Skin epidermis (tissue), 12 donors: ENCODE data around the gene PKP3.
"Not testable (repeated sequence)": the region's sequence is repeated elsewhere in the genome, so short reads cannot be mapped to it uniquely, and the experiment has no call there.

Experiments
- H3K27ac ChIP-seq, 21 experiments: fragments of 200-600 bp; sonication (generic) in 11 of 21; one replicate each; pipeline ENCODE4 v1.5.0; 2020; ENCODE audit warnings: mild to moderate bottlenecking in 3 of 21, inconsistent platforms in 2 of 21, moderate library complexity in 2 of 21
- H3K4me3 ChIP-seq, 7 experiments: fragments of 200-600 bp; sonication (generic) in 2 of 7; one replicate each; pipeline ENCODE4 v1.5.0; 2020; ENCODE audit warnings: inconsistent platforms in 2 of 7, mild to moderate bottlenecking in 2 of 7, moderate library complexity in 1 of 7

PKP3 gene

GRCh38 chr11:405954-406795, 12.2 kb downstream of the PKP3 start:
- Histone ChIP-seq H3K4me3 (peak overlapping the region; percentile 31 to 51 (median 43)), H3K27ac (peak overlapping the region in 17 of 21 experiments; percentile 34 to 83 (median 70))

GRCh38 chr11:406796-407650, 13.0 kb downstream of the PKP3 start:
- Histone ChIP-seq H3K4me3 (peak overlapping the region; percentile 31 to 51 (median 43)), H3K27ac (peak overlapping the region in 17 of 21 experiments; percentile 34 to 83 (median 70))

GRCh38 chr11:407651-408123, 13.7 kb downstream of the PKP3 start:
- peak overlapping the region in 8 of 21 experiments; percentile 19 to 67 (median 34) for H3K27ac ChIP-seq
- no peak overlapping the region for H3K4me3 ChIP-seq

DNA sequence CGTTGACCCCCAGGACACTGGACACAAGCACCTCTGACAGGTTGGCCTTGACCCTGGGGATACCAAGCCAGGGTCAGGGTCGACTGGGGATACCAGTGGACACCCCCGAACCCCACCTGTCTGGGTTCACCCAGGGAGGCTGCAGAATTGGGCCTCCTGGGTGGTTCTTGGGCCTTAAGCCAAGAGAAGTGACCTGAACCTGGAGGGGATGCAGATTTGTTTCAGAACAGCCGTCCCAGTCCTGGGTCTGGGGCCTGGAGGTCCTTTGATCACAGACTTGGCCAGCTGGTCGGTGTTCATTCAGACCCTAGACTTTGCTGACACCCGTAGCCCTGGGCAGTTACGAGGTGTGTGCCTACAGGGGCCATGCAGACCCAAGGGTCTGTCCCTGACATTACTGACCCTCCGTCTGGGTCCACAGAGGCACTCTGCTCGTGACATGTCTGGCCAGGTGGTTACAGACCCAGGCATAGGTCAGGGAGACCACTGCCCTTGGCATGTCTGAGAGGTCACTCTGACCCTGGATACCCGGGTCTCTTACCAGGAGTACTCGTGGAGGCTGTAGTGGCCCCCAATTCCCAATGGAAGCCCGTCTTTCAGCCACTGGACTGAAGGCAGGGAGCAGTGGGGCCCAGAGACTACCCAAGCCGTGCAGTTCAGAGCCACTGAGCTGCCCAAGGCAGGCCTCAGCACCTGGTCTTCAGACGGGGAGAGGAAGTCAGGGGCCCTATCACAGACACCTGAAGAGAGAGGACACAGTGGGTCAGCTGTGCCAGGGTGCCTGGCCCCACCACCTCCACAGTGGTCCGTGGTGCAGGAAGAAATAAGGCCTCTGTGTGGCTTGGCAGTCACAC, 14.4 kb downstream of the PKP3 start:
- no peak overlapping the region for H3K4me3 ChIP-seq
- no peak overlapping the region for H3K27ac ChIP-seq

GRCh38 chr11:409008-409599, 15.1 kb downstream of the PKP3 start:
- H3K4me3 ChIP-seq: no peak overlapping the region
- no peak overlapping the region for H3K27ac ChIP-seq

DNA sequence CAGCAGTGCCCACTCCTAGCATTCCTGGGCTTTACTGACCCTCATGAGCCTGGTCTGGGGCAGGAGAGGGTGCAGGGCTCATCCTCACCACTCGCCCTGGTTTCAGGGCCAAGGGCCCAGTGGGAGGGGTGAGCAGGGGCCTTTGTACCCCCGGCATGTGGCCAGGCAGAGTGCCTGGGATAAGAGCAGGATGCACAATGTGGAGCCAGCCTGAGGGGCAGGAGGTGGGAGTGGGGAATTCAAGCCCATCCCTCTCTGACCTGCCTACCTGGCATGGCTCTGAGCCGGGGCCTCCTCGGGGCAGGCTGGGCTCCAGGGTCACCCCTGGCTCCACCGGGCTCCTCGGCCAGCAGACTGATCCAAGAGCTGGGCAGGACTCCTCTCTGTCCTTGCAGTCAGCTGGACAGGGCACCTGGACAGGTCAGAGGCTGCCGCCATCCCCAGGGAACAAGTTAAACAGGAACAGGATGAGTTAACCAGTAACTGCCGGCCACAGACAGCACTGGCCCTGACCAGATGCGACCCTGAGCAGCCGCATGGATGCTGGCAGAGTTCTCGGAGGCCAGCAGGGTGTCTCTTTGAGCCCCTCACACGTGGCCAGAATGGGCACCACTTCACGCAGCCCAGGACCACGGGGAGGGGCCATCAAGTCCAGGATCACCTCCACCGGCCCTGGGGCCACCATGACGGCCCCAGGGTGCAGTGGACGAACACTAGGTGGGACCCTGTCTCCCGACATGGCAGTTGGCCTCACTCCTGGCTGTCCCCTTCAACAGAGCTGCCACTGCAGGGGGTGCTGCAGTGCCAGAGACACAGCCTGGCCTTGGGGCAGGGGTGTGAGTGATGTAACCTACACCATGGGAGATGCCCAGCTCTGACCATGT, 15.8 kb downstream of the PKP3 start:
- H3K27ac ChIP-seq: no peak overlapping the region

DNA sequence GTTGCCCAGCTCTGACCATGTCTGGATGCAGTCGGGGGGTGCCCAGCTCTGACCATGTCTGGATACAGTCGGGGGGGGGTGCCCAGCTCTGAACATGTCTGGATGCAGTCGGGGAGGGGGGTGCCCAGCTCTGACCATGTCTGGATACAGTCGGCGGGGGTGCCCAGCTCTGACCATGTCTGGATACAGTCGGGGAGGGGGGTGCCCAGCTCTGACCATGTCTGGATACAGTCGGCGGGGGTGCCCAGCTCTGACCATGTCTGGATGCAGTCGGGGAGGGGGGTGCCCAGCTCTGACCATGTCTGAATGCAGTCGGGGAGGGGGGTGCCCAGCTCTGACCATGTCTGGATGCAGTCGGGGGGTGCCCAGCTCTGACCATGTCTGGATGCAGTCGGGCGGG, 16.7 kb downstream of the PKP3 start:
- H3K27ac ChIP-seq, H3K4me3 ChIP-seq: not testable (repeated sequence)

More for the DNA sequence above, 15.8 kb downstream of the PKP3 start:
- no peak overlapping the region for H3K4me3 ChIP-seq

DNA sequence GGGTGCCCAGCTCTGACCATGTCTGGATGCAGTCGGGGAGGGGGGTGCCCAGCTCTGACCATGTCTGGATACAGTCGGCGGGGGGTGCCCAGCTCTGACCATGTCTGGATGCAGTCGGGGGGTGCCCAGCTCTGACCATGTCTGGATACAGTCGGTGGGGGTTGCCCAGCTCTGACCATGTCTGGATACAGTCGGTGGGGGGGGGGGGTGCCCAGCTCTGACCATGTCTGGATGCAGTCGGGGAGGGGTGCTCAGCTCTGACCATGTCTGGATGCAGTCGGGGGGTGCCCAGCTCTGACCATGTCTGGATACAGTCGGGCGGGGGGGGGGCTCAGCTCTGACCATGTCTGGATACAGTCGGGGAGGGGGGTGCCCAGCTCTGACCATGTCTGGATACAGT, 17.5 kb downstream of the PKP3 start:
- not testable (repeated sequence) for H3K4me3 ChIP-seq

GRCh38 chr11:412641-413119, 18.7 kb downstream of the PKP3 start:
- peak overlapping the region in 3 of 21 experiments; percentile 50 to 90 (median 62) for H3K27ac ChIP-seq
- peak overlapping the region in 1 of 7 experiments; percentile 10 for H3K4me3 ChIP-seq

More for the DNA sequence above, 17.5 kb downstream of the PKP3 start:
- H3K27ac ChIP-seq: not testable (repeated sequence)

- peak overlapping the region in 4 of 21 experiments; percentile 20 to 90 (median 56) for H3K27ac ChIP-seq
- H3K4me3 ChIP-seq: peak overlapping the region in 1 of 7 experiments; percentile 10
These were observed 19.4 kb downstream of the PKP3 start for GRCh38 chr11:413120-414081.

GRCh38 chr11:414318-414857, 20.4 kb downstream of the PKP3 start:
- Histone ChIP-seq H3K4me3 (peak overlapping the region; percentile 16 to 43 (median 39)), H3K27ac (peak overlapping the region in 15 of 21 experiments; percentile 7 to 95 (median 75))

DNA sequence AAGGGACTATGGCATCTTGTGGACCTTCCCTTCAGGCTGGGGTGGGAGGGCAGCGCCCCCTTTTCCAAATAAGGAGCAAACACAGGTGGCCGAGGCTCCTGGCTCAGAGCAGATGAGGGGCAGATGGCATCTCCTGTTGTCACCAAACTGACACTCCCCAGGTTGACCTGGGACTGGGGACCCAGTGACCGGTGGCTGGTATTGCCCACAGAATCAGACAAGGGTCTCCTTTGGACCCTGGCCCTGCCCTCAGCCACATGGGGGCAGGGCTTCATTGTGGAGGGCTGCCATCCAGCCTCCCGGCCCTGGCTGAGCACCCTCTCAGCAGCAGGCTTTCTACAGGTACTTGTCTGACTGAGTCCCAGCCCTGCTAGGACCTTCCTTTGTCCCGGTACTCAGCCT, 21.6 kb downstream of the PKP3 start:
- H3K4me3 ChIP-seq: peak overlapping the region; percentile 45 to 66 (median 57)

GRCh38 chr11:416051-416756, 22.2 kb downstream of the PKP3 start:
- peak overlapping the region; percentile 16 to 95 (median 85) for H3K27ac ChIP-seq
- peak overlapping the region; percentile 45 to 66 (median 57) for H3K4me3 ChIP-seq

More for the DNA sequence above, 21.6 kb downstream of the PKP3 start:
- H3K27ac ChIP-seq: peak overlapping the region in 19 of 21 experiments; percentile 33 to 95 (median 86)

DNA sequence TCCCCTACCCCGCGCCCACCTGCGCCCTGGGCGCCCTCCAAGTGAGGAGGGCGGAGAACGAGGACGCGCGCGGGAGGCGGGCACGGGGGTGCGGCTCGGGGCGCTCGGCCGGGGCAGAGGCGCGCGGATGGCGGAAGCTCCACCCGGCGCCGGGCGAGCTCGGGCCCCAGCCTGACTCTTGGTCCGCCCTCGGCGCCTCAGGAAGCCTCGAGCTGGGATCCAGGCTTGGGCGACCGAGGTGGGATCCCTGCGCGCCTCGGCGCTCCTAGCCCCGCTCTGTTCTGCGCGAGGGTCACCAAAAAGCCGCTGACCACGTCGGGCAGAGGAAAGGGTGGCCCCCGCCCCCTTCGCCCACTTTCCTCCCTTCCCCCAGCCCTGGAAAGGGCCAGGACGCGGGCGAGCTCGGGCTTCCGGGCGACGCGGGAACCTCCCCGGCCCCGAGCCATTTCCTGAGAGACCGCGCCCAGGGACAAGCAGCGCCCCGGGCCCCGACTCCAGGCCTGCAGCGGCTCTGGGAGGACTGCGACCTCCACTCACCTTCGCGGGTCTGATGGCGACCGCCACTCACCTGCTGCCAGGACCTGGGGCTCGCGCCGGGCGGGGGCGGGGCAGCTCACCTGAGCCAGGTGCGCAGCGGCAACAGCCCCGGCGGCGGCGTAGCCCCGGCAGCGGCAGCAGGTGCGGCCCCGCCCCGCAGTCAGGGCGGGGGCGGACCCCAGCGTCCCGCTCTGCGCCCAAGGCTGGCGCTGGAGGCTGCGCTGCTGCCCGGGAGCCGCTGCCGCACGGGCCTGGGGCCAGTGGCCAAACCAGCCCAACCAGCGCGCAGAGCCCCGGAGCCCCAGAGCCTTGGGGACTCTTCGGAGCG, 23.0 kb downstream of the PKP3 start:
- peak overlapping the region; percentile 16 to 95 (median 85) for H3K27ac ChIP-seq
- H3K4me3 ChIP-seq: peak overlapping the region; percentile 45 to 66 (median 57)
